Measurements from ENCODE around the gene LSG1.

- TF ChIP-seq CTCF (IDR thresholded peaks at IDR 0.05) (no peak), EP300 (IDR thresholded peaks at IDR 0.05) (no peak)
These were observed 7.1 kb downstream of the LSG1 start for GRCh38 chr3:194664857-194665256.
